ENCODE data around the gene GFAP.

The GFAP gene

DNA sequence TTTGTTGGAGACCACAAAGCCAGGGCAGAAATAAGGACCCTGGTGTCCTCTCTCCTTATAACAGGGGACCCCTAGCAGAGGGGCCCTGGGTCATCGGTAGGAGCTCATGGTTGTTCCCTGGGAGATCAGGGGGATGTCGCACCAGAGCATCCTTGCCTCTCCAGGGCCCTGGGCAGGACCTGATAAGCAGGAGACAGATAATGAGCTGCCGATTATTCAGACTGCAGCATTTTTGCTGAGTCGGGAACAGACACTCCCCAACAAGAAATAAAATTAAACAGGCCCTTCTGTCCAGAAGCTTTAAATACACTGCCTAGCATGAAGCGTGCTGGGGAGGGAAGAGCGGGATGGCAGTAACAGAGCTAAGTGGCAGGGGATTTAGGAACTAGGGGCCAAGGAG is 15.4 kb upstream of the GFAP start:
- DNase-seq, result no peak

DNA sequence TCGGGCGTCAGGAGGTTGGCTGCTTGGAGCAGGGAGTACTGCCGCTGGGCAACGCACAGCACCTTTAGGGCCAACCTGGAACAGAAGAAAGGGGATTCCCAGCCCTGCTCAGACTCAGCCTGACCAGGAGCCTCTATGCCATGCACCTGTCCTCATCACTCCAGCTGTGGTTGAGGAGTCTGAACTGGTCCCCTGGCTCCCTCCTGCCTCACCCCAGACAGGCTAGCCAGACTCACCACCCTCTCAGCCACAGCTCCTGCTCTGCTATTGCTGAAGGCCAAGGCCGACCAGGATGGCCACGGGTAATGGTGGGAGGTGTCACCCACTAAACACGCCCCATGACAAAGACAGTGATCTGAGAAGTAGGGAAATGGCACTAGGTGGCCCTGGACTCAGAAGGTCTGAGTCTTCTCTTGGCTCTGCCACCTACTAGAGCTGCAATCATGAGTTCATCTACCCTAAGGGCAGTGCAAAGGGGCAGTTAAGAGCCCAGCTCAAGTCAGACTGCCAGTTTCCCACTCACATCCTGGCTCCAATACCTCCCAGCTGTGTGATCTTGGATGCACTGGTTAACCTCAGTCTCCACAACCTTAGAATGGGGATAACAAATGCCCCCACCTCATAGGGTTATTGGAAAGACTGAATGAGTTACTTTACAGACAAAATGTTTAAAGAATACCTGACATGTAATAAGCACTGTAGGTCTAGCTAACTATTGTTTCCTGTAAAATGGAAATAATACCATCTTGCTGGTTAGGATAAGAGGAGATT is 13.8 kb upstream of the GFAP start:
- no peak for DNase-seq

DNA sequence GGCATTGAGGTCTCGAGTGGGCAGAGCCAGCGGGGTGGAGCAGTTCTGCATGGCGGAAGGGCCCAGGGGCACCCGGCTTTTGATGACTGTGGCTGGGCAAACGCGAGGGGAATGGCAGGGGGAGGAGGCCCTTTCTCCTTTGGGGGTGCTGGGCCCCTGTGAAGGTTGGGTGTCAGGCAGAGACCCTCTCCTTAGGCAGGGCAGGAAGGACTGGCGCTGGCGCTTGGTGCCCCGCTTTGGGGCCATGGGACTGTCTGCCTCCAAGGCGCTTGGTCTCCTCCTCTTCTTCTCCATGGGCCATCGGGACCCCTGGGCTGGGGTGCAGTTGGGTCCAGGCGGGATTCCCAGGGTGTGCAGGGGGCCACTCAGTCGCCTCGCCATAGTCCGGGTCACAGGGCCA is 12.8 kb upstream of the GFAP start:
- no peak for DNase-seq

DNA sequence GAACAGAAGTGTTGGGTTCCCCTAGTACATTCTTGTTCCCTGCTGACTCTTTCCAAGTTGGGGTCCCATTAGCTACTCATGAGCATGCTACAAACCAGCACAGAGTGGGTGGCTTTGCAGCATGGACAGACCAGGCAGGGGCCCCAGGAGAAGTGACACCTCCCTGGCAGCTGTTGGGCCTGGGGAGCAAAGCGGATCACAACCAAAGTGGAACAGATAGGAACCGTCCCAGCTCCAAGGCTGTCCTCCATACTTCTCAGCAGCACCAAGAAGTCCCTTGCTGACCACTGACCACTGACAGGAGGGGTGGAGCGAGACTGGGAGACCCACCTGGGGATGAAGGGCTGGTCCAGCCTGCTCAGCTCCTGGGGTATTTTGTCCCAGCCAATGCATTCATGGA is 12.4 kb upstream of the GFAP start:
- DNase-seq, result no peak

DNA sequence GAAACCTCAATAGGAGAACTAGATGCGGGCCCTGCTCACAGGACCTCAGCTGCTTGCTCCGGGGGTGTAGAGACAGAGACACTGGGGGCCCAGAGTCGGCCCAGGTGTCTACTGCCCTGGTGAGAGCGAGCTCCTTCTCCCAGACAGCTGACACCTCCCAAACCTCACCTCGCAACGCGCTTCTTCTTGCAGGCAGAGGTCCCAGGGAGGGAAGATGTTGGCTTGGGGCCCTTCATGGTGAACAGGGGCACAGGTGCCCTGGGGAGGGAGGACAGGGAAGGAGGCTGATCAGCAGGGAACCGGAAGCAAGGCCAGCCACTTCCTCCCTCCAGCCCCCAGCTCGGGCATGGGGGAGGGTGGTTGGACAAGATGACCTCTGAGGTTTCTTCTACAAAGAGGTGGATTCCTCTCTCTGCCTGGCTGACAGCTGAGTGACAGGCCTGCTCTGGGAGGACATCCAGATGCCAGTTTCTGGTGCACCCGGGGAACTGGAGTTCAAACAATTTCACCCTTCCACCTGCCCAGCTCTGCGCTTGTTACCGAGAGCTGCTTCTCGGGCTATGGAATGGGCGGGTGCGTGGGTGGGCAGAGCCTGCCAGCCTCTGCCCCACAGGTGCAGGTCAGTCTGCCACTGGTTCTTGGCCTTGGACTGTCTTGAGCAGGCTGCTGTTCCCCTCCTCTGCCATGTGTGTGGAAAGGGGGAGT is 11.7 kb upstream of the GFAP start:
- peak; percentile 20 for DNase-seq

DNA sequence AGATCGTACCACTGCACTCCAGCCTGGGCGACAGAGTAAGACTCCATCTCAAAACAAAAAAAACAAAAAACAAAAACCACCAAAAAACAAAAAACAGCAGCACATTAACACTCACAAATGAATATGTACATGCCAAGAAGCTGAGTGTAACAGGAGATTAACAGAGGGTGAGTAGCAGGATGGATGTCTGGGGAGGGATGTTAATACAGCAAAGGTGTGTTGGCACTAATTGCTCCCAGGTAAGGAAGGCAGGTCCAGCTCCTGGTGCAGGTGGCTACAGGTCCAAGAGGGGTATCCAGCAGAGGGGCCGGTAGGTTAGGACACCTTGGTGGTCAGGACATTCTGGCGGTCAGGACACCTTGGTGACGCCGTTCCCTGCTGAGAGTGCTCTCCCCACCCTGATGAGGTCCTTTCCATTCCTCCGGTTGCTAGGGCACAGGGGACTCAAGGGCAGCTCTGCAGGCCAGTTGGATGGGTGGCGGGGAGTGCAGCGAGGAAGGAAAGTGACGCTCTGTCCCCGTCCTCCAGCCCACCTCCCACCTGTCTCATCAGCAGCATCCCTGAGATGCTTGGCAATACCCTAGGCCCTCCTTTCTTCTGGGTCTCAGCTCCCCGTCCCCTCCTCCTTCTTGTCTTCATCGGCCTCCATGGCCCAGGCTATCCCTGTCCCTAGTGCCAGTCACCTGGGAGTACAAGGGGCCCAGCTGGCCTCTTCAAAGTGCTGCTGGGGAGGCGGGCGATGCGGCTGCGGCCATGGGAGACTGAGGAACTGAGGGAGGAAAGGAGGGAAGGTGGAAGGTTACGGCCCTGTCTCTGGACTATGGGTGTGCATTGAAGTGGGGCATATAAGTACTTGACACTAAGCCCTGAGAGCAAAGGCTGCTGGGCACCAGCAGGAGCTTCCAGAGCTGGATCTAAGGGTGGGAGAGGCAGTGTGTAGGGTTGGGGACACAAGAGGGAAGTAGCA is 10.7 kb upstream of the GFAP start:
- DNase-seq, result peak; percentile 27

DNA sequence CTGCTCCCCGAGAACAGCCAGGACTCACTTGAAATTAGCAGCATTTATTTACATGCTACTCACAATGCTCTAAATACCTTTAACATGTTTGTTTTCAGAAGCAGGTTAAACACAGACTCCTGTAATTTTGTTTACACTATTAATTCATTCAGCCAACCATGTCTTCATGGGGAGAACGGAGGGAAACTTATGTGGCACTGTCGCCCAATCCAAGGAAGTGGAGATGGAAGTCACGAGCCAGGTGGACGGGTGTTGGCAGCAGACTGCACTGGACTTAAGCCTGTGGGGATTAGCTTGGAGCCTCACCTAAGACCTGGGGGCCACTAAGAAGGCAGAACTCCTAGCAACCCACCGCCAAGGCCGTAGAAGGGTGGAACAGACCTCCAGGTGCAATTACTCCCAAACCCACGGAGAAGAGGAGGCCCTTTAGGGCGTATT is 8.8 kb upstream of the GFAP start:
- DNase-seq, result no peak

DNA sequence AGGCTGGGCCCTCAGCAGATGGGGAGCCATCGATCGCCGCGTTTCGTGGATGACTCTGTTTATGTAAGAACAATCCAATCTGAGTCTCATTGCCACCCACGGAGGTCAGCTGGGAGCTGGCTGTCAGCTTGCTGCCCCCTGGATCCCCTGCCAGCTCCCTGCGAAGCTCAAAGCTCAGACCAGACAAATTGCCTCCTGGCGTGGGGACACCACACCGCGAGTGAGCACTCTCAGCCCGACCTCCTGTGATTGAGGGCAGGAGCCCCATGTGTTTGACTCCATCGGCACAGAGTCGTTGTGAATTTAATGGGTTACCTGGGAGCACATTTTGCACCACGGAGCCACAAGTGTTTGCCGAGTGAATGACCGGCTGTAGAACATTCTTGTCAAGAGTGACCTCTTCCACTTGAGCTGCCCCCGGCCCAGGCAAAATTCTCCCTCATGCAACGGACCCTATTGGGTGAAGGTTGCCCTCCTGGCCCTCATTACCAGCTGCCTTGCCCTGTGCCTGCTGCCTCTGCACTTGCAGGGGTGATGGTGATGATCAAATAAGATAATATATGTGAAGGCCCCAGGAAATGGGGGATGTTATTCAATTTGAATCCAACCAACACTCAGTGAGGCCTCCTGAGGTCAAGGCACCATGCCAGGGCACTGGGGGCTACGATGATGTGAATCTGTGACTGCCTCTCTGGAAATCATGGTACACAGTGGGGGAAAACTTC is 7.6 kb upstream of the GFAP start:
- DNase-seq, result peak; percentile 23

DNA sequence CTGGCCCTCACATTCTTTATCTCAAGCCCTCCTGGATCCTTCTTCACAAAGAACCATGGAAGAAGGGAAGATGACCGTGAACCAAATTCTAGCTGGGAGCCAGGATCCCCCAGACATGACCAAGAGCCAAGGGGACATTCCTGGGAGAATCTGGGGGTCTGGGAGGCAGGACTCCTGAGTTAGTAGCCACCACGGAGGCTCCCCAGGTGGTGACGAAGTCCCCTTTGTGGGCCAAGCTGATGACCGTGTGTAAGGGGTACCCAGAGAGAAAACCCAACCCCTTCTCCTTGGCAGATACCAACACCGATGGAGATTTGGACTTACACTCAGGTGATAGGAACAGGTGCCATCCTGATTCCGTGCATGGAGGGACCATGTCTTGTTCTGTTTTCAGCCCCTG is 6.8 kb upstream of the GFAP start:
- DNase-seq, result peak; percentile 23

DNA sequence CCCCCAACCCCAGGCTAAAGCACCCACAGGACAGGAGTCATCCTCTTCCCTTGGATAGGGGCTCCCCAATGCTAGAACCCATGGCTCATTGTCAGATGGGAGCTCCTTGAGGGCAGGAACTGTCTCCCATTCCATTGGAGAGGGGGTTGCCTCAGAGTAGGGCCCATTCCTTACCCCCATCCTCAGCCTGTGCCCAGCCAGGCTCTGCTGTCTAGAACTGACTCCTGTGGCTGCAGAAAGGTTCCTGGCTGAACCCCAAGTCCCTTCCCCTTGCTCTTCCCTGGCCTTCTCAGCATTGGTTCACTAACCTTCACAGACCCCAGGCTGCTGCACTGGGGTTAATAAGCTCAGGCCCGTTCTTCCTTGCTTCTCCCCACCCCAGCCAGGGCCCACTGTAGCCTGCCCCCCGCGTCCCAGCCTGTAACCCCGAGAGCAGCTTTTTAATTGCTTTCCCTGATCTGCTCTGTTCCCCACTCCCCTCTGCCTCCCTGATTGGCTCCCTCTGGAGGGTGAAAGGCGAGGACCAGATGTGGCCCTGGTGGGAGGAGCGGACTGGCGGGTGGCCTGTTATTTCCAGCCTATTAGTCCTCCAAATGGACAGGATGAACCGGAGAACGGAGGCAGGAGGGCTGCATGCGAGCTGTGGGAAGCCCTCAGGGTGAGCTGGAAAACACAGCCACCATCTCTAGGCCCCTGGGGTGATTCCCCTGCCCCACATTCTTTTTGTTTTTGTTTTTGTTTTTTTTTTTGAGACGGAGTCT is 6.0 kb upstream of the GFAP start:
- peak; percentile 29 for DNase-seq

DNA sequence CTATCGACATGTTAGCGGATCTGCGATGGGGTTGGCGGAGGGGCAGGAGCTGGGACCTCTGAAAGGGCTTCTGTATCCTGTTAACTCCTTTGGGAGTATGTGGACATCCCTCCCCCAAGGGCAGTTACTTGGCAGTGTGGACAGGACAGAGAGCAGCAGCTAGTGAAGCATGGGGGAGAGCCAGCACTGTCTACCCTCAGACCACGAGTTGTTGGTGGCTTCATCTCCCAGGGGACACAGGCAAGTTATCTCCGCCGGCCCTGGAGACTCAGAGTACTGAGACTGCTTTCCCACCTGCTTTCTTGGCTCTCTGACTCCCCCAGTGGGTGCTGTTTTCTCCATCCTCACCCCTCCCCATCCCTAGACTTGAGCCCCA is 5.3 kb upstream of the GFAP start:
- DNase-seq, result peak; percentile 25

DNA sequence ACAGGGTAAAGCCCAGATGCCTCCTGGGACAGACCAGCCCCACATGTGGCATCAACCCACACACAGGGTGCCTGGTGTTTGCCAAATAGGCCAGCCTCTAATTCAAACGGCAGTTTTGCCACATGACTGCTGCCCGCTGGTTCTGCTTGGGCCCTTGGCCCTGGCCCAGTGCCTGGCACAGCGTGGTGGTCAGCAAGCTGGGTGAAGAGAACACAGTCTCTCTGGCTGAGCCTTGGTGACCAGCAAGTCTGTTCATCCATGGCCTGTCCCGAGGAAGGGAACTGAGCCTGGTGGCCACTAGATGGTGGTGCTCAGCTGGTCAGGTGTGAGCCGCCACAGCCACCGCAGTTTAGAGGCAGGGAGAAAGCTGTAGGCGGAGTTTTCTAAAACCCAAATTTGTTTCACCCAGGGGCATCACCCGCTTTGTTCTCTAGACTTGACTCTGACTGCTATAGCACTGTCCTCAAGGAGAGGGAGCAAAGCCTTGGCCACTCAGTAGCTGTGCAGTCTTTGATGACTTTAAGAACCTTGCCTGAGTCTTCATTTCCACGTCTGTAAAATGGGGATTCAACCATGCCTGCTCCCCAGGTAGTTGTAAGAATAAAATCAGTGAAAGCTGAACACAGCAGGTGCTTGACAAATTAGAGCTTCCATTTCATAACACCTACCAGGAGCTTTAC is 4.7 kb upstream of the GFAP start:
- peak; percentile 85 for DNase-seq

DNA sequence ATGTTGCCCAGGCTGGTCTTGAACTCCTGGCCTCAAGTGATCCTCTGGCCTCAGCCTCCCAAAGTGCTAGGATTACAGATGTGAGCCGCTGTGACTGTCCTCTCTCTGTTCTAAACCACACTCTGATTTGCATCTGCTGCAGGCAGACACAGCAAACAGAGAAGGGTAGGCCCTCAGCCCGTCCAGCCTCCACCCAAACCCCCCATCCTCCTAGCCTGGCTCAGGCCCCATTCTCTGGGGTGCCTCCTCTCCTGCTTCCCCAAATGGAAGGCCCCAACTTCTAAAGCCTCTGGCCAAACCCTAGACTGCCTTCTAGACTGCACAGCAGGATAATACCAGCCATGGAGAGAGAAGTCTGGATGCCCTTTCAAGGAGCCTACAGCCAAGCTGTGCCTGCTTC is 4.1 kb upstream of the GFAP start:
- no peak for DNase-seq

DNA sequence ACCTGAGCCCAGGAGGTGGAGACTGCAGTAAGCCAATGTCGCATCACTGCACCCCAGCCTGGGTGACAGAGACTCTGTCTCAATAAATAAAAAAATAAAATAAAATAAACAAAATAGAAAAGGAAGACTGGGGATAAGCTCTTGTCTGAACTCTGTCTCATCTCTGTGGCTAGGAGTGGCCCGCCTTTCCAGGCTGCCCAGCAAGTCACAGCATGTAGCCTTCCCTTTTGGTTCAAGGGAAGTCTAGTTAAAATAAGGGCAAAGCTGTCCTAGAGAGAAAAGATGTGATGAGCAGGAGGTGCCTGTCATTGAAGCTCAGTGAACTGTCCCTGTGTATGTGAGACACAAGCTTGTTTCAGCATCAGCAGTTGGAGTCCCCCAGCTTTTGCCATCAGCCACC is 2.7 kb upstream of the GFAP start:
- no peak for DNase-seq

DNA sequence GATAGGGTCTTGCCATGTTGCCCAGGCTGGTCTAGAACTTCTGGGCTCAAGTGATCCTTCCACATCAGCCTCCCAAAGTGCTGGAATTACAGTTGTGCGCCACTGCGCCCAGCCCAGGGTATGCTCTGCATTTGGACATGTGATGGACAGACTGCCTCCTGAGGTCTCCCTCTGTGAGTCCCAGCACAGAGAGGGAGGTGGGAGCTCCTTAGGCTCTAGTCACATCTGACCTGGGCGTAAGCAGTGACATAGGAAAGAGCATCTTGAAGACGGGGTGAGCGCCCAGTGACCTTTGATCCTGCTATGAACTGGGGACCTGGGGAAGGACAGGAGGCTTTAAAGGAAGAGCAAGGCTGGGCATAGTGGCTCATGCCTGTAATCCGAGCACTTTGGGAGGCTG is 2.2 kb upstream of the GFAP start:
- DNase-seq, result no peak

DNA sequence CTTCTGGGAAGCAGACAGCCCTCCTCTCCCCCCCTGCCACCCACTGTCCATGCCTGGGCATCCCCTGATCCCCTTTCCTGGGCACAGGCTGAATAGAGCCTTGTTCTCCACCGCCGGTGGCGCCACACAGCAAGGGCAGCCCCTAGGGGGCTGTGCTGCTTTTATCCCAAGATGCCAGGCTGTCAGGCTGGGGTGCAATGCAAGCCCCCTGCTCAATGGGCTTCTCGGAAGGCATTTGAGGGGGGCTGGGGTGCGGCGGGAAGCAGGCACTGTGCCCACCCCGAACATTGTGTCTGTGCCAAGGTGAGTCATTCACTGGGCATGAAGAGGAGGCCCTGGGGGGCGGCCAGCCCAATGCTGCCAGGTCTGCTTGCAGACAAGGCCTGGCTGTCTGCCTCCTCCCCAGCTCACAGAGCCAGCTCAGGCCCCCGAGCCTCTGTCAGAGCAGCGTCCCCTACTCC is 1.5 kb upstream of the GFAP start:
- DNase-seq, result peak; percentile 69

DNA sequence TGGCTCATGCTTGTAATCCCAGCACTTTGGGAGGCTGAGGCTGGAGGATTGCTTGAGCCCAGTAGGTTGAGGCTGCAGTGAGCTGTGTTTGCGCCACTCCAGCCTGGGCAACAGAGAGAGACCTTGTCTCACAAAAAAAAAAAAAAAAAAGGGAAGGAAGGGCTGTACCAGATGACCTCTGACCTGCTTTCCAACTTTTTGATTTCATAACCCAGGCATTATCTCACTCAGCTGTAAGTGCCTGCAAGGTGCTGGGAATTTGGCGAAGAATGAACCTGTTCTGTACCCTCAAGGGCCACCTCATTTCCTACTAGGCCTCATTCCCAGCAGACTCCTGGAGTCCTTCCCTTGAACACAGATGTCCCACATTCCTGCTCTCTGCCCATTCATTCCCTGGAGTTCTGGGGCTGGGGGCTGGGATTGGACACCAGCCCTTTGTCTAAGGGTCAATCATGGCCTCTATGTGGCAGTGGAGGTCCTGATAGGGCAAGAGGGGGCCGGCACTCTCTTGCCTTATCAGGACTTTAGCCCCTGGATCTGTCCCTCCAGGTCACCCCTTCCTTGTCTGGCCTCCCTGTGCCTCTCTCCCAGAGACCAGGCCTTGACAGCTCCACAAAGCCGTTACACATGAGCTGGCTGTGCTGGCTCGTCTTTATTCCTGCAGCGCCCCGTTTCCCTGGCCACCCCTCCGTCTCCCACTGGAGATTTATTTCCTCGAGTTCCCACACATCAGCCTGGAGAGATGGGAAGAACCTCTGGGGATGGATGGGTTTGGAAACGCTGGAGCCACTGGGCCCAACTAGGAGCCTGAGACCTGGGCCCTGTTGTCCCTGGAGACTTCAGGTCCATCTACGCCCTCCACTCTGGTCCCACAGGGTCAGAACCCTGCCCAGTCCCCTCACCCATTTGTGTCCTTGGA is 821 bp upstream of the GFAP start:
- DNase-seq, result no peak

DNA sequence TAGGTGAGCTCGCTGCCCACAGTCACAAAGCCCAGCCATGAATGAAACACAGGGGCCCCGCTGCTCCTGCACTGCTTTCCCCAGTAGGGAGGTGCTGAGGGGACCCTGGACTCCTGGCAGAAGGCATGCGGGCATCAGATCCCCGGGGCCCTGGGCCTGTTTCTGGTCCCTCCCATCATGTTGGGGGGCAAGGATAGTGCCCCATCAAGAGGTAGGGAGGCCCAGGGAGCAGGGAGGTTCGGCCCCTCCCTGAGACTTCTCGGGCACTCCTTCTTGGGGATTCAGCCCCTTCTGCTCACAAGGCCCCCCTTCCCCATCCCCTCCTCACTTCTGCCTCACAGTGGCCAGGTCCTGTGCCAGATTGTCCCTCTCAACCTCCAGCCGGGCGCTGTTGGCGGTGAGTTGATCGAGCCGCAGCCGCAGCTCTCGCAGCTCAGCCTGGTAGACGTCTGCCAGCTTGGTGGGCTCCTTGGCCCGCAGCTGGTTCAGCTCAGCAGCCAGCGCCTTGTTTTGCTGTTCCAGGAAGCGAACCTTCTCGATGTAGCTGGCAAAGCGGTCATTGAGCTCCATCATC is 515 bp downstream of the GFAP start:
- no peak for DNase-seq

DNA sequence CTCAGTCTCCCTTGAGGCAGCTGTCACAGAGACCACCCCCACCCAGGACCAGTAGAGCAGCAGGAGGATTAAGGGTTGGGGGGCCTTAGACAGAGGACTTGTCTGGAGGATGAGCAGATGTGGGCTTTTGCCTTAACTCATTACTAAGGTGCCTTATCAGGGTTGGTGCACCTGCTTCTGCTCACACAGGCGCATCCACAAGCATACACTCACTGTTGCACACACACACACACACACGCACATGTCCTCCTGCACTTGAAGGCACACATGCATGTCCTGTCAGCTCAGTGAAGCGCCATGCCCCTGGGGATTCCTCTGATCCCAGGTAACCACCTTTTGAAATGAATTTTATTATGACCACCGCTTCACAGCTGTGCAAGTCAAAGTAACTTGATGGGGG is 1.2 kb downstream of the GFAP start:
- no peak for DNase-seq

DNA sequence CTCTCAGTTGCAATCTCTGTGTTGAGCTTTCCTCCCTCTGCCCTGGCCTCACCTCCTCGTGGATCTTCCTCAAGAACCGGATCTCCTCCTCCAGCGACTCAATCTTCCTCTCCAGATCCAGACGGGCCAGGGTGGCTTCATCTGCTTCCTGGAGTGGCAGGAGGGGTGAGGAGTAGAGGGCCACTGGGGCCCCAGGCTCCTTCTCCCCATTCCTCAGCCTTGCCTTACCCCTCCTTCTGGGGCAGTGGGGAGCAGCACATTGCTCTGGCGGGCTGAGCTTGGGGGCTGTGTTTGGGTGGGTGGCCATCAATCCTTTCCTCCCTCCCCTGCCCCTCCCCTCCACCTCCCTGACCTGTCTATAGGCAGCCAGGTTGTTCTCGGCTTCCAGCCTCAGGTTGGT is 1.6 kb downstream of the GFAP start:
- DNase-seq, result peak; percentile 23

All from left hindlimb (tissue), 1 donor.